MG63 (cell line): ENCODE data around the gene MARK2. TPM values are rescaled to one million over a fixed set of nuclear protein-coding genes. Genes with fewer than 3 reads are reported as not detected.
A peak's percentile ranks its signal among the peaks of the same experiment; 100 is the strongest.
"Not testable (repeated sequence)": the region's sequence is repeated elsewhere in the genome, so short reads cannot be mapped to it uniquely, and the experiment has no call there.

ENCODE experiments used
- DNase-seq: peaks from one replicate; pipeline ENCODE4 v3.0.0-alpha.2; 2020
- H3K27me3 ChIP-seq: fragments of 250-450 bp; sonication (Bioruptor Pico); 2 replicates; pipeline ENCODE4 v1.5.1; 2020; ENCODE audit warnings: mild to moderate bottlenecking, moderate library complexity
- H3K36me3 ChIP-seq: fragments of 250-450 bp; sonication (Bioruptor Pico); 2 replicates; pipeline ENCODE4 v1.5.1; 2020; ENCODE audit warnings: mild to moderate bottlenecking, moderate library complexity
- H3K4me3 ChIP-seq: fragments of 250-450 bp; sonication (Bioruptor Pico); 2 replicates; pipeline ENCODE4 v1.5.1; 2020; ENCODE audit warnings: mild to moderate bottlenecking, moderate library complexity
- H3K9me3 ChIP-seq: fragments of 250-450 bp; sonication (Bioruptor Pico); 2 replicates; pipeline ENCODE4 v1.5.1; 2020; ENCODE audit warnings: mild to moderate bottlenecking, moderate library complexity
- total RNA-seq: library from RNA; depleted of rRNA; stranded (reverse); fragments of >200 nt; shearing (Covaris generic); gene quantifications from 2 replicates; pipeline ENCODE4 v1.2.3, GENCODE V29; 2014; ENCODE audit warnings: low replicate concordance

MARK2 gene
- total RNA-seq, 1 experiment from 2014 or later: 10.1 TPM

DNA sequence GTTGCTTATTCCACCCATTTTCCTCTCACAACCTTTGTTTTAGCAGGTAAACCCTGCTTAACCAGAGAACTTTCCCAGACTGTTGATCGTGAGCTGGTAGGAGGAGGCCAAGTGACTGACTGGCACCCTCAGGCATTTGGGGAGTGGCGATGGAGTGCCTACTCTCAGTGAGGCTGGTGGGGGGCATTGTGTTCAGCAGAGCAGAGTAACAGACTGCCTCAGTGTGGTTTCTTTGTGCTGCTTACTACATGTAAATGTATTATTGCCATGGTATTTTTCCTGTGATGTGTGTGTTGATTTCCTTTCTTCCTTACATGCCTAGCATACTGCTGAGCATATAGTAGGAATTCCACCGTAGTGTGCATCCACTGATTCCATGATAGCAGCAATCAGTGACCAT lies 2.6 kb downstream of the MARK2 start:
- Histone ChIP-seq H3K4me3 (peak overlapping the region; percentile 92; the same call in 1 of the 2 replicates), H3K36me3 (peaks cover 13% of the 10 kb centered on the region), H3K9me3 (no peaks in the 10 kb centered on the region), H3K27me3 (no peaks in the 10 kb centered on the region)
- peak; percentile 43 for DNase-seq

DNA sequence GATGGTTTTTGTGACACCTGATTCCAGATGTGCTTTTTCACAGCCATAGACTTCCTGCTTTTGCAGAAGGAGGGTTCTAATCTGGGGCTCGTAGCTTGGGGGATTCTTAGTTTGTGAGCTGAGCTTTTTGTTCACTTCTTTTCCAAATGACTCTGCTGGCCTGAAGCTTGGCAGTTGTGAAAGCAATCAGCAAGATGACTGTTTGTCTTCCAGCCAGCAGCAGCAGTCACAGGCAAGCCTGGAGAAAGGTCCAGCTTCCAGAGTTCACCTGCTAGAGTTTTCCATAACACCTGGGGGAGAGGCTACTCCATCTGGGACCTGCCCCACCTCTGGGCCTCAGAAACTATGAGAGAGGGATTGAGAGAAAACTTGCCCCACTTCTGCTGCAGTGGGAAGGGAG lies 4.1 kb downstream of the MARK2 start:
- Histone ChIP-seq H3K36me3 (peaks cover 18% of the 10 kb centered on the region), H3K9me3 (no peaks in the 10 kb centered on the region), H3K27me3 (no peaks in the 10 kb centered on the region), H3K4me3 (no peak overlapping the region)
- DNase-seq: no peak

DNA sequence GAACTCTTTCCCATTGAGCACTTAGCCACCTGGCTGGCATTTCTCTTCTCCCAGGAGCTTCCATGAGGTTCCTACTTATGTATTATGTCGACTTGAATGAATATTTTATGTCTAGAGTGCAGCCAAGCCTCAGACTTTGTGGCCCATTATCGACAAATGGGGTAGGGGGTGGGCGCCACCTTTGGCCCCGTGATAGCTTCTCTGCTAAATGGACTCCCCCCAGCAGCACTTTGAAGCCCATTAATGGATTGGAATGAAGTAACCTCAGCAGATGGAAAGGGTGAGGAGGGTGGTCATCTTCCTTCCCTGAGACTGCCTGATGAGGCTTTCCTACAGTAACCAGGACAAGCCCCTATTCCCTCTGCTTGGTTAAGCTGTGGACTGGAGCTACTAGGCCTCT lies 5.9 kb downstream of the MARK2 start:
- H3K27me3 ChIP-seq: no peaks in the 10 kb centered on the region
- H3K36me3 ChIP-seq: peaks cover 18% of the 10 kb centered on the region
- no peak overlapping the region for H3K4me3 ChIP-seq
- no peak for DNase-seq
- no peaks in the 10 kb centered on the region for H3K9me3 ChIP-seq

DNA sequence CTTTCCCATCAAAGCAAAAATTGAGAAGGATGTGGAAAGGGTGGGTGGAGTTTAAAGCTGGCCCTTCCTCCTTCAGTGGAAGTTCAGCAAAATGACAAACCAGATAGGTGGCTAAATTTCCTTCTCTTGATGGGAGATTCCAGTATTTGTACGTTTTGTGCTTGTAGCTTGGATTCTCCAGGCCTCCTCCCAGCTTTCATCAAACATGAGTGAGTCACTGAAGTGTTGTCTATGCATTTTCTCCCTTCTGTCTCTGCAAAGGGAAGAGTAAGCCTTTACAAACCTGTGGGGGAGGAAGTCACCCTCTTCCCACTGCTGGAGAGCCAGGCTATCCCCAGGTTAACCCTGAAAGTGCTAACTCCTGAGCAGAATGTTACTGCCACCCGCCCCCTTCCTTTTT lies 6.4 kb downstream of the MARK2 start:
- no peaks in the 10 kb centered on the region for H3K27me3 ChIP-seq
- H3K9me3 ChIP-seq: no peaks in the 10 kb centered on the region
- peaks cover 18% of the 10 kb centered on the region for H3K36me3 ChIP-seq
- no peak for DNase-seq
- no peak overlapping the region for H3K4me3 ChIP-seq

DNA sequence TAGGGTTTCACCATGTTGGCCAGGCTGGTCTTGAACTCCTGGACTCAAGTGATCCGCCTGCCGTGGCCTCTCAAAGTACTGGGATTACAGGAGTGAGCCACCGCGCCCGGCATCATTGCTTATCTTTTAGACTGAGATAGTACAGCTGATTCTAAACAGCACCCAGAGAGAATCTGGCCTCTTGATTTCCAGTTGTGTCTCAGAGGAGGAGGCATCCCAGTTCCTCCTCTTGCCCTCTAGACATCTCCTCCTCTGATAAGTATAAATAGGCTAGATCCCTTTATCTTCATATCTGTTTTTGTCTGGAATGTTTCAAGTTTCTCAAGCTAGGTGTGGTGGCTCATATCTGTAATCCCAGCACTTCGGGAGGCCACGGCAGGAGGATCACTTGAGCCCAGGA lies 7.0 kb downstream of the MARK2 start:
- Histone ChIP-seq H3K36me3 (peaks cover 18% of the 10 kb centered on the region), H3K4me3 (no peak overlapping the region), H3K9me3 (no peaks in the 10 kb centered on the region), H3K27me3 (no peaks in the 10 kb centered on the region)
- no peak for DNase-seq

DNA sequence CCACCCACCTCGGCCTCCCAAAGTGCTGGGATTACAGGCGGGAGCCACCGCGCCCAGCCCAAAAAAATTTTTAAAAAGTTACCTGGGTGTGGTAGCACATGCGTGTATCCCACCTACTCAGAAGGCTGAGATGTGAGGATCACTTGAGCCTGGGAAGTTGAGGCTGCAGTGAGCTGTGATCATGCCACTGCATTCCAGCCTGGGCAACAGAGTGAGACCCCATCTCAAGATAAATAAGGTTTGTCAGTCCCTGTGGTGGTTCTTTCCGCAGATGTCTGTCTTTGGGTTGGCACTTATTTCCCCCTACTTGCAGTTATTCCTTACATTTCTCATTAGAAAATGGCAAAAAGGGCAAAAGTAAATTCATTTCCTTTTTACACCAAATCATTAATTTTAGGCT lies 8.0 kb downstream of the MARK2 start:
- peaks cover 18% of the 10 kb centered on the region for H3K36me3 ChIP-seq
- no peak for DNase-seq
- H3K4me3 ChIP-seq: no peak overlapping the region
- H3K9me3 ChIP-seq: no peaks in the 10 kb centered on the region
- H3K27me3 ChIP-seq: no peaks in the 10 kb centered on the region

DNA sequence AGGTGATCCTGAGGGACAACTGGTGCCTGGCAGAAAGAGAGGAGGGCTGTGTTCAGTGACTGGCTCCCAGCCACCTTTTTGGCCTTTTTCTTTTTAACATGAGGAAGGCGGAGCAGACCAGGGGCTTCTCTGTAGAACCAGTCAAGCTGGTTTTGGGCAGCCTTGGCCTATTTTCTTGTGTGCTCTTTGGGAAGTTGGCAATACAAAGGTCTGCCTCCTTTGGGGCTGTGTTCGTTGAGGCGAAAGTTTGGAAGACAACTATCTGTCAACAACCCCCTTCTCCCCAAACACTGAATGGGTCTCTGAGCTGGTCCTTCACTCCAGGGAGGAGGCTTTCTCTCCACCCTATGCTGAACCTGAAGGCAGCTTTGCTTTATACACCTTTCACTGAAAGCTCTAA lies 8.5 kb downstream of the MARK2 start:
- Histone ChIP-seq H3K4me3 (no peak overlapping the region), H3K9me3 (no peaks in the 10 kb centered on the region), H3K36me3 (peaks cover 16% of the 10 kb centered on the region), H3K27me3 (no peaks in the 10 kb centered on the region)
- DNase-seq: no peak

DNA sequence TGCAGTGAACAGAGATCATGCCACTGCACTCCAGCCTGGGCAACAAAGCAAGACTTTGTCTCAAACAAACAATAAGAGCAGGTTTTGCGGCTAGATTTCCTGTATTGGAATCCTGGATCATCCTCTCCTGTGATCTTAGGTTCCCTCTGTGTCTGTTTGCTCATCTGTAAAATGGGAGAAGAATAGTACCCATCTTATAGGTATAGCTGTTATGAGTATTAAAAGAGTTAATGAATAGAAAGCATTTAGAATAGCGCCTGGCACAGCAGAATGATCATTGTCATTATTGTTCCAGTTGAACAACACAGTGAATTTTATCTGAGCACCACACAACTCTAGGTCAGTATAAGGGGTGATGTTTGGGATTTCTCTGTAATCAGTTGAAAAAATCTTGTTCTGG lies 10.8 kb downstream of the MARK2 start:
- peaks cover 10% of the 10 kb centered on the region for H3K36me3 ChIP-seq
- DNase-seq: no peak
- H3K4me3 ChIP-seq: no peak overlapping the region

DNA sequence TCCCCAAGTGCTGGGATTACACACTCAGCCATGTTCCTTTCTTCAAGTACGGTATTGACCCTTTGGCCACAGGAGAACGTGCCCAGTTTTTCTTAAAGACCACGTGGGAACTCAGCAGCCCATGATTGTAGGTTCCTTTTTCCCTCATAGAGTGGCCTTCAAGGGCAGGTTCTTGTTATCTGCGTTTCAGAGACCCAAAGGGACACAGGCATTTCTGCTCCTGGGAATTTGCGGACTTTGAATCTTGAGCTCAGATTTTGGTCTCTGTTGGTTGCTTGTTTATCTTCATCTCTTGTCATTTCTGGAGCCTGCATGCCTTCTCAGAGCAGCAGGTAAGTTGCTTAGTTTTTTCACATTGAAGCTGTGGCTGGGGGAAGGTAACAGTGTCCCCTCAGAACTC lies 12.0 kb downstream of the MARK2 start:
- no peak overlapping the region for H3K4me3 ChIP-seq
- H3K36me3 ChIP-seq: peaks cover 13% of the 10 kb centered on the region
- no peaks in the 10 kb centered on the region for H3K27me3 ChIP-seq
- DNase-seq: no peak
- no peaks in the 10 kb centered on the region for H3K9me3 ChIP-seq

More for the DNA sequence above, 10.8 kb downstream of the MARK2 start:
- H3K9me3 ChIP-seq: no peaks in the 10 kb centered on the region
- no peaks in the 10 kb centered on the region for H3K27me3 ChIP-seq

DNA sequence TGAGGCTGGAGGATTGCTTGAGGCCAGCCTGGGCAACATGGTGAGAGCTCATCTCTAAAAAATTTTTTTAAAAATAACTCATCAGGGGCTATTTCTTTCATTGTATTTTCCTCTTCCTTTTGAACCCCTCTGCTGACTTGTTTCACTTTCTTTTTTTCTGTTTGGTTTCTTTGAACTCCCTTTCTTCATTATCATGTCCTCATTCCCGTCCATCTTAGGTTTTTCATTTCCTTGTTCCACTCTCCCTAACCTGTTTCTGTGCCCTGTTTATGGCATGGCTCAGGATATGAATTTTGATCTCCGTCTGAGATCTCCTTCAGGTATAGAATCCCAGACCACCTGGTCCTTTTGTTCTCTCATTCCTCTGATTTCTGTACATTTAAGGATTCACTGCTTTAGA lies 12.5 kb downstream of the MARK2 start:
- DNase-seq: no peak
- Histone ChIP-seq H3K36me3 (peaks cover 13% of the 10 kb centered on the region), H3K9me3 (no peaks in the 10 kb centered on the region), H3K4me3 (no peak overlapping the region), H3K27me3 (no peaks in the 10 kb centered on the region)

DNA sequence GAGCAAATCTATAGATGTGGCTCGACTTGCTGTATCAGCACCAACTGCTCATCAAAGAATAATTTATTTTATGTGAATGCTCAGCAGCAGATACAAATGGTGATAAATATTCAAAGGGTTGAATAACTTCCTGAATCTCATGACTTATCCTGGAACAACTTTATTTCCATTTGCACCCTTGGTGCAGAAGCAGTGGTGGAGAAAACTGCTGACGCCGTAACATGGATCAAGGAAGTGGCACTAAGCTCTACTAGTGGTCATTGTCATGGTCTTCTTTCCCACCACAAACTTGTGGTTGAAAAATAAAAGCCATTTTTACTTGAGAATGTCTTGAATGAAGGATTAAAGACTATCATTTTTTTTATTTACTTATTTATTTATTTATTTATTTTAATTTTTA lies 14.6 kb downstream of the MARK2 start:
- no peak for DNase-seq
- H3K27me3 ChIP-seq: no peaks in the 10 kb centered on the region
- no peak overlapping the region for H3K4me3 ChIP-seq
- peaks cover 8% of the 10 kb centered on the region for H3K36me3 ChIP-seq
- H3K9me3 ChIP-seq: no peaks in the 10 kb centered on the region

DNA sequence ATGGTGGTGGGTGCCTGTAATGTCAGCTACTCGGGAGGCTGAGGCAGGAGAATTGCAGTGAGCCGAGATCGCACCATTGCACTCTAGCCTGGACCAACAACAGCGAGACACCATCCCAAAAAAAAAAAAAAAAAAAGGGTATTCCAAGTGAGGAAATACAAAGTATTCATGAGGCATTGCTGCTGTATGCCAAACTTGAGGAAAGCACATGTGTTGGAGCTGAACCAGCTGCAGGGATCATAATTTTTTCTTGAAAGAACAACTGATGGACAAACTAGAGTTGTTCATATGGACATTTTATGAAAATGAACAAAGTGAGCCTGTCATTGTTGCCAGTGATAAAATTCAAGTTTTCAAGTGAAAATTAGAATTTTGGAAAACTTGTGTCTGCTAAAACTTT lies 15.8 kb downstream of the MARK2 start:
- H3K36me3 ChIP-seq: peaks cover 8% of the 10 kb centered on the region
- H3K9me3 ChIP-seq: no peaks in the 10 kb centered on the region
- no peak for DNase-seq
- no peak overlapping the region for H3K4me3 ChIP-seq
- no peaks in the 10 kb centered on the region for H3K27me3 ChIP-seq

DNA sequence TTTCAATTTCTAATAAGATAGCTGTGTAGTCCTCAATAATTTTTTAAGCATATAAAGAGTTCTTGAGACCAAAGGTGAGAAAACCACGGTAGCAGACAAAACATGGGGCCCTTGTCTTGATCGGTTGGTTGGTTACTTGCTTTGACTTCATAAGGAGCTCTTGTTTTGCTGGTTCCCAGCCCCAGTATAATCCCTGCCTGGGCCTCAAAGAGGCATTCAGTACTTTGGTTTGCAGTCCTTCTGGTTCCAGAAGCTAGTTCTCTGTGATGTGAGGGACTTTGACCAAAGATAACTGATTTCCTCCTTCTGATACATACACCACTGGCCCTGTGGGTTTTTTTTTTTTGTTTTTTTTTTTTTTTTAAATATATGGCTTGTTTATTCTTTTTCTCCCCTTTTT lies 17.1 kb downstream of the MARK2 start:
- H3K9me3 ChIP-seq: no peaks in the 10 kb centered on the region
- H3K4me3 ChIP-seq: no peak overlapping the region
- H3K36me3 ChIP-seq: peaks cover 8% of the 10 kb centered on the region
- no peak for DNase-seq
- no peaks in the 10 kb centered on the region for H3K27me3 ChIP-seq

DNA sequence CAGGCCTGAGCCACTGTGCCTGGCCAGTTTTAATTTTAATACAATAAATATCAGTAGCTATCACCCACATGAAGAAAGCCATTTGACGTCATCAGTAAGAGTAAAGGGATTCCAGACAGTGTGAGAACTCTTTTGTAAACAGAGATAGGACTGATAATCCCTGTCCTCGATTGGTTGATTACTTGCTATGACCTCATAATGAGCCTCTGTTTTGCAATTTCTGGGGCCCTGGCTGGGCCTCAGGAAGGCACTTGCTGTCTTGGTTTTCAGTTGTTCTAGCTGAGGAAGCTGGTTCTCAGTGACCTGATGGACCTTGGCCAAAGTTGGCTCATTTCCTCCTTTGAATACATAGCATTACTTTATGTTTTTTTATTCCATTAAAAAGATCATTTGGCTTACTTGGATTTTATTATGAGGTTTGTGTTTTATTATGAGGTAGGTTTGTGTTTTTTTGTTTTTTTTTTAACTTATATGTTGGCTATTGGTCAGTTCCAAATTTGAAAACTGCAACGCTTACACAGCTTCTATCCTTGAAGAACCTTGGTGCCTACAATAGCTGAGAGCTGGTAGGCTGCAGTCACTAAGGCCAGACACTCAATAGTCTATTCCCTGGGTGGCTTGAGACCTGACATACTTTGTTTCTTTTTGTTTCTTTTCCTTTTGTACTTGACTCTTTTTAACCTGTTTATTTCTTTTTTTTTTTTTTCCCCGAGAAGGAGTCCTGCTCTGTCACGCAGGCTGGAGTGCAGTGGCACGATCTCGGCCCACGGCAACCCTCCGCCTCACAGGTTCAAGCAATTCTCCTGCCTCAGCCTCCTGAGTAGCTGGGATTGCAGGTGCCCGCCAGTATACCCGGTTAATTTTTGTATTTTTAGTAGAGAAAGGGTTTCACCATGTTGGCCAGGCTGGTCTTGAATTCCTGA lies 20.0 kb downstream of the MARK2 start:
- no peak for DNase-seq
- H3K4me3 ChIP-seq: no peak overlapping the region
- peaks cover 6% of the 10 kb centered on the region for H3K36me3 ChIP-seq
- no peaks in the 10 kb centered on the region for H3K9me3 ChIP-seq
- H3K27me3 ChIP-seq: no peaks in the 10 kb centered on the region

DNA sequence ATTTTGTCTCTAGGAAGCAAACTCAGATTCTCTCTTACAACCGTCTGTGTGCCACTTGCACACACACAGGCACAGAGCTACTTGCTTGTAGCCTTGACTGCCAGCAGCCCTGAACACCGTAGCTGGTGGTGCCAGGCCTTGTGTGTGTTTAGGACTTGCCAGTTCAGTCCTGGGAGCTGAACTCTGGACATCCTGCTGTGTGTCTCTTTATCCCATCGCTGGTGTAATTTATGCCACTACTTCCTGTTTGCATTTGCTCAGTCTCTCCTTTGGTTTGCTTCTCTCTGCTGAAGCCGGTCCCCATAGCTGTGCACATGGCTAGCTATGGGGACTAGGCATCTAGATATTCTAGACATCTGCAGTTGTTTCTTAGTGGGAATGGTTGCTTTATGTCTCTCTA lies 24.0 kb downstream of the MARK2 start:
- DNase-seq: no peak
- no peak overlapping the region for H3K4me3 ChIP-seq
- peaks cover 7% of the 10 kb centered on the region for H3K36me3 ChIP-seq
- no peaks in the 10 kb centered on the region for H3K27me3 ChIP-seq
- H3K9me3 ChIP-seq: no peaks in the 10 kb centered on the region

DNA sequence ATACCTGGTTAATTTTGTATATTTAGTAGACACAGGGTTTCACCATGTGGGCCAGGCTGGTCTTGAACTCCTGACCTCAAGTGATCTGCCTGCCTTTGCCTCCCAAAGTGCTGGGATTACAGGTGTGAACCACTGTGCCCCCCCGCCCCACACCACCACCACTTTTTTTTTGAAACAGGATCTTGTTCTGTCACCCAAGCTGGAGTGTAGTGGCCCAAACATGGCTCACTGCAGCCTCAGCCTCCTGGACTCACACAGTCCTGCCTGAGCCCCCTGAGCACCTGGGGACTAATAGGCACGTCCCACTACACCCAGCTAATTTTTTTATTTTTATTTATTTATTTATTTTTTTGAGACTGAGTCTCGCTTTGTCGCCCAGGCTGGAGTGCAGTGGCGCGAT lies 24.7 kb downstream of the MARK2 start:
- not testable (repeated sequence) for H3K36me3 ChIP-seq, H3K27me3 ChIP-seq, DNase-seq

DNA sequence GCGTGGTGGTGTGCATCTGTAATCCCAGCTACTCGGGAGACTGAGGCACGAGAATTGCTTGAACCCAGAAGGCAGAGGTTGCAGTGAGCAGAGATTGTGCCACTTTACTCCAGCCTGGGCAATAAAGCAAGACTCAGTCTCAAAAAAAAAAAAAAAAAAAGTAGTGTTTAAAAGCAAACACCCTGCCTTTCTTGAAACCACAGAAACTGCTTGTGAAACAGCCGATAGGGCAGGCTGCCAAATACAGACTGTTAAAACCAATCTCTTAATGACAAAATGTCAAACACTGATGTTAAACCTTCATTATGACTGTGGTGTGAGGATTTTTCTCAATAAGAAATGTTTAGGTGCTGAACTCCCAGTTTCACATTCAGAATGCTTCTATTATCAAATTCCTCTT lies 27.3 kb downstream of the MARK2 start:
- H3K27me3 ChIP-seq: no peaks in the 10 kb centered on the region
- no peak overlapping the region for H3K4me3 ChIP-seq
- H3K9me3 ChIP-seq: no peaks in the 10 kb centered on the region
- peaks cover 12% of the 10 kb centered on the region for H3K36me3 ChIP-seq
- no peak for DNase-seq

More for the DNA sequence above, 24.7 kb downstream of the MARK2 start:
- not testable (repeated sequence) for H3K9me3 ChIP-seq, H3K4me3 ChIP-seq

DNA sequence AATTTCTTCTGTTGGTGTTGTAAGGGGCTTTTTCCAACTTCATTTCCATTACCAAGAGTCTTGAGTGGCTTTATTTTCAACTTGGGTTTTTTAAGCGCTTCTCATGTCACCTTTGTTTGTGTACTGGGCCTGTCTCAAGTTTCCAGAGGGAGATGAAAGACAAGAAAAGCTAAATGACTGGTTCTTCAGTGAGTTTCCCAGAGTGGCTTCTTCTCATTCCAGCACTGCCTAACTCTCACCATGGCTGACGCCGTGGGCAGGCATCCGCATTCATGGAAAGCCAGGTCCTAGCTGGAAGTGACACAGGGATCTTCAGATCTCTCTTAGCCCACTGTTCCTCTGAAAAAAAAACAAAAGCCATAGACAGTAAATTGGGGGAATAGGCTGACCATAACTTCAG lies 28.6 kb downstream of the MARK2 start:
- H3K9me3 ChIP-seq: no peaks in the 10 kb centered on the region
- H3K4me3 ChIP-seq: no peak overlapping the region
- no peaks in the 10 kb centered on the region for H3K27me3 ChIP-seq
- H3K36me3 ChIP-seq: peaks cover 8% of the 10 kb centered on the region
- no peak for DNase-seq
